ENCODE results near the gene DSP. TPM values are rescaled to one million over a fixed set of nuclear protein-coding genes. Genes with fewer than 3 reads are reported as not detected.

Gene DSP
- total and polyA plus RNA-seq, 10 of the 15 experiments (the other 5 are each of a cell fraction or from before 2014, with no cell fraction given): under 0.01 to 0.36 (median 0.04) TPM; not detected in 4

- WGBS (ENCODE audit: insufficient coverage, insufficient replicate concordance, low lambda C conversion rate, missing lambda C conversion rate): 59% methylated on average over 3 of the region's 3 CpGs
- TF ChIP-seq JUNB (IDR thresholded peaks at IDR 0.05): no peak
- TF ChIP-seq NFXL1 (IDR thresholded peaks at IDR 0.05; ENCODE audit: borderline replicate concordance): no peak
- TF ChIP-seq SMAD1 (IDR thresholded peaks at IDR 0.05; ENCODE audit: low read depth, partially characterized antibody): no peak
- TF ChIP-seq MYB (IDR thresholded peaks at IDR 0.05; ENCODE audit: borderline replicate concordance, low read depth, low read length): no peak
- no peak for TF ChIP-seq ZZZ3 (IDR thresholded peaks at IDR 0.05; ENCODE audit: control insufficient read depth, insufficient read length, low read depth)
- TF ChIP-seq PML (IDR thresholded peaks at IDR 0.05; ENCODE audit: low read length): no peak
- no peak for TF ChIP-seq CEBPB (IDR thresholded peaks at IDR 0.05; ENCODE audit: borderline replicate concordance in 1 of 2, low read depth in 2 of 2, low read length in 2 of 2)
- TF ChIP-seq, protein P1, sequence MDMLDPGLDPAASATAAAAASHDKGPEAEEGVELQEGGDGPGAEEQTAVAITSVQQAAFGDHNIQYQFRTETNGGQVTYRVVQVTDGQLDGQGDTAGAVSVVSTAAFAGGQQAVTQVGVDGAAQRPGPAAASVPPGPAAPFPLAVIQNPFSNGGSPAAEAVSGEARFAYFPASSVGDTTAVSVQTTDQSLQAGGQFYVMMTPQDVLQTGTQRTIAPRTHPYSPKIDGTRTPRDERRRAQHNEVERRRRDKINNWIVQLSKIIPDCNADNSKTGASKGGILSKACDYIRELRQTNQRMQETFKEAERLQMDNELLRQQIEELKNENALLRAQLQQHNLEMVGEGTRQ (IDR thresholded peaks at IDR 0.05; ENCODE audit: borderline replicate concordance, low read depth, low read length): no peak
- TF ChIP-seq, protein P2, sequence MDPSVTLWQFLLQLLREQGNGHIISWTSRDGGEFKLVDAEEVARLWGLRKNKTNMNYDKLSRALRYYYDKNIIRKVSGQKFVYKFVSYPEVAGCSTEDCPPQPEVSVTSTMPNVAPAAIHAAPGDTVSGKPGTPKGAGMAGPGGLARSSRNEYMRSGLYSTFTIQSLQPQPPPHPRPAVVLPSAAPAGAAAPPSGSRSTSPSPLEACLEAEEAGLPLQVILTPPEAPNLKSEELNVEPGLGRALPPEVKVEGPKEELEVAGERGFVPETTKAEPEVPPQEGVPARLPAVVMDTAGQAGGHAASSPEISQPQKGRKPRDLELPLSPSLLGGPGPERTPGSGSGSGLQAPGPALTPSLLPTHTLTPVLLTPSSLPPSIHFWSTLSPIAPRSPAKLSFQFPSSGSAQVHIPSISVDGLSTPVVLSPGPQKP (IDR thresholded peaks at IDR 0.05; ENCODE audit: low read depth, low read length): no peak
- no peak for TF ChIP-seq MLLT1 (IDR thresholded peaks at IDR 0.05)
- no peak for TF ChIP-seq KAT2A (conservative IDR thresholded peaks at IDR 0.05; ENCODE audit: control insufficient read depth, low read depth, low read length)
- no peak for TF ChIP-seq SREBF1 (IDR thresholded peaks at IDR 0.05; ENCODE audit: low read length)
- no peak for TF ChIP-seq BMI1 (IDR thresholded peaks at IDR 0.05; ENCODE audit: borderline replicate concordance)
- no peak for TF ChIP-seq PBX3 (IDR thresholded peaks at IDR 0.05; ENCODE audit: insufficient replicate concordance, low read depth, low read length)
- TF ChIP-seq, protein P3, sequence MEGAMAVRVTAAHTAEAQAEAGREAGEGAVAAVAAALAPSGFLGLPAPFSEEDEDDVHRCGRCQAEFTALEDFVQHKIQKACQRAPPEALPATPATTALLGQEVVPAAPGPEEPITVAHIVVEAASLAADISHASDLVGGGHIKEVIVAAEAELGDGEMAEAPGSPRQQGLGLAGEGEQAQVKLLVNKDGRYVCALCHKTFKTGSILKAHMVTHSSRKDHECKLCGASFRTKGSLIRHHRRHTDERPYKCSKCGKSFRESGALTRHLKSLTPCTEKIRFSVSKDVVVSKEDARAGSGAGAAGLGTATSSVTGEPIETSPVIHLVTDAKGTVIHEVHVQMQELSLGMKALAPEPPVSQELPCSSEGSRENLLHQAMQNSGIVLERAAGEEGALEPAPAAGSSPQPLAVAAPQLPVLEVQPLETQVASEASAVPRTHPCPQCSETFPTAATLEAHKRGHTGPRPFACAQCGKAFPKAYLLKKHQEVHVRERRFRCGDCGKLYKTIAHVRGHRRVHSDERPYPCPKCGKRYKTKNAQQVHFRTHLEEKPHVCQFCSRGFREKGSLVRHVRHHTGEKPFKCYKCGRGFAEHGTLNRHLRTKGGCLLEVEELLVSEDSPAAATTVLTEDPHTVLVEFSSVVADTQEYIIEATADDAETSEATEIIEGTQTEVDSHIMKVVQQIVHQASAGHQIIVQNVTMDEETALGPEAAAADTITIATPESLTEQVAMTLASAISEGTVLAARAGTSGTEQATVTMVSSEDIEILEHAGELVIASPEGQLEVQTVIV (IDR thresholded peaks at IDR 0.05; ENCODE audit: borderline replicate concordance, partially characterized antibody): no peak
- no peak for TF ChIP-seq MTA3 (IDR thresholded peaks at IDR 0.05; ENCODE audit: borderline replicate concordance, low read length)
- no peak for TF ChIP-seq WRNIP1 (IDR thresholded peaks at IDR 0.05; ENCODE audit: borderline replicate concordance, low read depth, low read length)
- TF ChIP-seq NFIC (IDR thresholded peaks at IDR 0.05; ENCODE audit: low read depth, low read length): no peak
These were observed 26.6 kb downstream of the DSP start for GRCh38 chr6:7568021-7568420.

More at GRCh38 chr6:7568021-7568420, 26.6 kb downstream of the DSP start:
- Histone ChIP-seq H4K20me1 (ENCODE audit: control insufficient read depth, insufficient read depth) (no peaks in the 10 kb centered on the region), H3K4me3 (no peak overlapping the region), H3K9ac (ENCODE audit: control insufficient read depth, insufficient read depth, low read length) (no peak overlapping the region), H3K4me1 (ENCODE audit: control insufficient read depth, insufficient read depth, low read length) (no peaks in the 10 kb centered on the region), H3K4me2 (ENCODE audit: control insufficient read depth, insufficient read depth) (no peak overlapping the region), H3K36me3 (ENCODE audit: control insufficient read depth in 2 of 2, insufficient read depth in 2 of 2, low read length in 1 of 2) (no peaks in the 10 kb centered on the region), H3K79me2 (ENCODE audit: control insufficient read depth, insufficient read depth, low read length) (no peaks in the 10 kb centered on the region), H3K9me3 (replicated peaks; ENCODE audit: control insufficient read depth, insufficient read depth, low read length) (no peaks in the 10 kb centered on the region), H3K27me3 (replicated peaks in 1 of 2; ENCODE audit: control insufficient read depth in 2 of 2, insufficient read depth in 2 of 2, low read length in 1 of 2) (peaks cover 0 to 3% of the 10 kb centered on the region in 2 experiments; a peak in 2 of 4 replicates), H2AFZ (ENCODE audit: control insufficient read depth, low read depth, low read length) (no peak overlapping the region), H3K27ac (ENCODE audit: control insufficient read depth, insufficient read depth) (no peak overlapping the region)
- SMC1A ChIA-PET (ENCODE audit: uncharacterized antibody, unreplicated experiment): interaction anchor here (1.0 kb wide), 1 partner anchor 22 kb away, joined by 4 read pairs; the partner anchor contains the start of gene SNRNP48
- intact Hi-C loops (cut with micrococcal nuclease; ENCODE audit: unreplicated experiment) (no loop called here), in situ Hi-C loops (cut with MboI) (no loop called here)
- BruUV-seq (replicated peaks): no TSS peak
- no peak for DNase-seq (ENCODE audit: low read depth, low spot score)
- ATAC-seq: no peak
- POLR2A ChIA-PET: no interaction called here
- RAD21 ChIA-PET (ENCODE audit: unreplicated experiment): no interaction called here
- FAIRE-seq: no peak
- CTCF ChIA-PET: no interaction called here
